PC-3 (cell line): Measurements from ENCODE around the gene CUEDC1. TPM values are rescaled to one million over a fixed set of nuclear protein-coding genes. Genes with fewer than 3 reads are reported as not detected.

Source experiments
- ATAC-seq: fragments of 200-7000 bp; cut with Tn5 transposase; 2 replicates; pipeline ENCODE4 v1.9.1; 2020; ENCODE audit warnings: mild to moderate bottlenecking, moderate library complexity
- BruUV-seq: library from RNA; stranded (reverse); fragments of 400-500 nt; replicated peaks from 2 replicates; lab custom pipeline; 2021; lab: Mats Ljungman, UMichigan
- CTCF ChIA-PET: fragments of 300-600 bp; sonication (Branson Sonifier 250); formaldehyde crosslinking; loops from one replicate; lab custom pipeline; 2022; ENCODE audit warnings: antibody characterized with exemption; lab: Charles Lee
- POLR2A ChIA-PET: fragments of 300-600 bp; sonication (Branson Sonifier 250); formaldehyde crosslinking; loops from one replicate; lab custom pipeline; 2022; ENCODE audit warnings: antibody characterized with exemption; ENCODE audit not compliant: unreplicated experiment; lab: Charles Lee
- DNase-seq: peaks from one replicate; pipeline ENCODE4 v3.0.0-alpha.2; 2015
- H2AFZ ChIP-seq: fragments of 300-600 bp; sonication (generic); 2 replicates; pipeline ENCODE4 v1.6.0; 2016; ENCODE audit warnings: antibody characterized with exemption, low read length
- H3F3A ChIP-seq: fragments of 300-600 bp; sonication (generic); one replicate; pipeline ENCODE4 v1.6.0; 2017; ENCODE audit warnings: antibody characterized with exemption, low read length, control low read depth, mild to moderate bottlenecking; ENCODE audit not compliant: unreplicated experiment
- H3K27ac ChIP-seq: fragments of 300-600 bp; sonication (generic); 2 replicates; pipeline ENCODE4 v1.5.1; 2016; ENCODE audit warnings: mild to moderate bottlenecking, low read length
- H3K27me3 ChIP-seq: fragments of 300-600 bp; sonication (generic); 2 replicates; pipeline ENCODE4 v1.6.1; 2016; ENCODE audit warnings: low read length, mixed read lengths
- H3K36me3 ChIP-seq: fragments of 300-600 bp; sonication (generic); 2 replicates; pipeline ENCODE4 v1.6.1; 2016; ENCODE audit warnings: low read depth, mixed run types, low read length, mixed read lengths
- H3K4me1 ChIP-seq: fragments of 300-600 bp; sonication (generic); 2 replicates; pipeline ENCODE4 v1.5.1; 2016; ENCODE audit warnings: low read length; ENCODE audit not compliant: insufficient read depth
- H3K4me2 ChIP-seq: fragments of 300-600 bp; sonication (generic); 2 replicates; pipeline ENCODE4 v1.6.0; 2016; ENCODE audit warnings: low read length
- H3K4me3 ChIP-seq: fragments of 300-600 bp; sonication (generic); 2 replicates; pipeline ENCODE4 v1.5.1; 2016; ENCODE audit warnings: mild to moderate bottlenecking, low read length, mixed read lengths
- H3K79me2 ChIP-seq: fragments of 300-600 bp; sonication (generic); 2 replicates; pipeline ENCODE4 v1.6.1; 2017; ENCODE audit warnings: low read length, mixed read lengths
- H3K9ac ChIP-seq: fragments of 300-600 bp; sonication (generic); 2 replicates; pipeline ENCODE4 v1.6.0; 2016; ENCODE audit warnings: mild to moderate bottlenecking, low read length
- H3K9me2 ChIP-seq: fragments of 300-600 bp; sonication (generic); replicated peaks from 2 replicates; pipeline ENCODE4 v1.6.1; 2016; ENCODE audit warnings: mixed run types, low read length, mixed read lengths
- H3K9me3 ChIP-seq: fragments of 300-600 bp; sonication (generic); 2 replicates; pipeline ENCODE4 v1.6.1; 2016; ENCODE audit warnings: low read length, mixed read lengths
- H4K20me1 ChIP-seq: fragments of 300-600 bp; sonication (generic); 2 replicates; pipeline ENCODE4 v1.6.1; 2016; ENCODE audit warnings: low read length, mixed read lengths
- CTCF ChIP-seq: fragments of 300-600 bp; sonication (generic); conservative IDR thresholded peaks from 2 replicates; pipeline ENCODE4 v1.5.1; 2017; ENCODE audit warnings: antibody characterized with exemption, low read depth, mild to moderate bottlenecking, low read length
- EZH2 ChIP-seq: fragments of 300-600 bp; sonication (generic); IDR thresholded peaks from one replicate; pipeline ENCODE4 v1.6.1; 2017; ENCODE audit warnings: antibody characterized with exemption, mild to moderate bottlenecking, low read length; ENCODE audit not compliant: unreplicated experiment
- EZH2phosphoT487 ChIP-seq: fragments of 300-600 bp; sonication (generic); IDR thresholded peaks from 2 replicates; pipeline ENCODE4 v1.6.1; 2018; ENCODE audit warnings: mild to moderate bottlenecking, antibody characterized with exemption, low read length, borderline replicate concordance
- intact Hi-C: fragments of 100-400 bp; cut with micrococcal nuclease; formaldehyde crosslinking; loops from 2 replicates; pipeline ENCODE4 v1.9.0; 2023
- total RNA-seq: library from RNA; depleted of rRNA; stranded (reverse); fragments of >200 nt; gene quantifications from 2 replicates; pipeline ENCODE4 v1.2.3, GENCODE V29; 2014

Gene CUEDC1
- total RNA-seq, 1 experiment from 2014 or later = 31.6 TPM

DNA sequence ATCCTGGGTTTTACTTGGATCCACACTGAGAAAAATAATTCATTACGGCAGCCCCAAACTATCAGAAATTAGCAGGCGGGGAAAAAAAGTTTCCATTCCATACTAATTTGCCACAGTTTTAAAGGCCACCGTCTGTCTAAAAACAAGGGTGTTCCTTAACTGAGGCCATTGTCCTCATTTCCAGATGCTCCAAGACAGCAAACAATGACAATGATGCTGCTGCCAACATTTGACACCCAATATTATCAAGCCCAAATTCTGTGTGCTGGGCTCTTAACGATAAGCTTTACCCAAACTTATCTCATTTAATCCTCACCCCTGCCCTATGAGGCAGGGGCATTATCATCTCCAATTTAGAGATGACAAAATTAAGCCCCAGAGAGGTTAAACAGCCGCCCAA is 26.3 kb downstream of the CUEDC1 start:
- BruUV-seq = no TSS peak
- no peak overlapping the region for H3K9ac ChIP-seq
- ChIA-PET POLR2A (no interaction called here), CTCF (no interaction called here)
- H3K36me3 ChIP-seq = no peaks in the 10 kb centered on the region
- no peak overlapping the region for H2AFZ ChIP-seq
- H3K27me3 ChIP-seq = no peaks in the 10 kb centered on the region
- TF ChIP-seq CTCF = no peak
- no peak for TF ChIP-seq EZH2
- TF ChIP-seq EZH2phosphoT487 = no peak
- H3K4me2 ChIP-seq = no peak overlapping the region
- intact Hi-C loops = no loop called here
- H3K9me3 ChIP-seq = no peaks in the 10 kb centered on the region
- peaks cover 86% of the 10 kb centered on the region for H3K79me2 ChIP-seq
- no peaks in the 10 kb centered on the region for H3F3A ChIP-seq
- ATAC-seq (no peak), DNase-seq (no peak)
- H4K20me1 ChIP-seq = no peaks in the 10 kb centered on the region
- H3K9me2 ChIP-seq = no peaks in the 10 kb centered on the region
- H3K4me1 ChIP-seq = peaks cover 35% of the 10 kb centered on the region
- no peak overlapping the region for H3K27ac ChIP-seq
- H3K4me3 ChIP-seq = no peak overlapping the region

DNA sequence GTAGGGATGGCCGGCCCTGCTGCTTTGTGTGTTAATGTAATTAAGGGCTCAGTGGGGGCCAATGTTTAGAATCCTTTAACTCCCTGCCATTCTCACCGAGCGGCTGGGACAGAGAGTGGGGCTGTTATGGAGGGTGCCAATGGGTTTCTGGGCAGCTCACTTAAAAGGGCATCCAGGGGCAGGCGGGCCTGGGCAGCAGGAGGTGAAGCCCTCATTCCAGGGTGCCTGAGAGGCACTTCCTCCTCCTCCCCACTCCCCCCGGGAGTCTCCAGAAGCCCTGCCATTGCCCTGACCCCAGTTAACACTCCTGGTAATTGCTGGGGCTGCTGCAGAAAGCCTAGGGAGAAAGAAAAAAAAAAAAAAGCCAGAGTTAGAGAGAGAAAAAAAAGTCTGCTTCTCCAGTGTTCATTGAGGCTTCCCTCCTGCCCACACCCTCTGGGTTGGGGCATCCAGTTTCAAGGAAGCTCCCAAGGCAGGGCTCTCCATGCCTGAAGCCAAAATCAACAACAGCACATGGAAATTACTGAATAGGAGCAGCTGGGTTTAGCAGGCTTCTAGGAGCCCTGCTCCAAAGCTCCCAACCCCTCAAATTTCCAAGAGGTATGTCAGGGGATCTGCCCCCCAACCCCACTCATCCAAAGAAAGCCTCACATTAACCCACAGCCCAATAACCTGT is 28.0 kb downstream of the CUEDC1 start:
- no peaks in the 10 kb centered on the region for H4K20me1 ChIP-seq
- no peak overlapping the region for H2AFZ ChIP-seq
- ATAC-seq = peak; percentile 96
- intact Hi-C loops = loop anchor here (2.0 kb wide), 1 partner anchor 34 kb away; no protein-coding TSS in a partner anchor
- H3K27ac ChIP-seq = peak overlapping the region; percentile 68
- no peaks in the 10 kb centered on the region for H3K36me3 ChIP-seq
- ChIA-PET POLR2A (interaction anchor here (0.6 to 1.1 kb wide), 2 partner anchors 27 to 71 kb away, joined by 3 to 4 read pairs; no protein-coding TSS in a partner anchor), CTCF (interaction anchor here (0.7 to 1.0 kb wide), 2 partner anchors 52 to 784 kb away, joined by 3 to 6 read pairs; no protein-coding TSS in a partner anchor)
- no peaks in the 10 kb centered on the region; the same call in 1 of the 2 replicates for H3K9me2 ChIP-seq
- H3F3A ChIP-seq = no peaks in the 10 kb centered on the region
- H3K4me1 ChIP-seq = peaks cover 32% of the 10 kb centered on the region
- peak; percentile 85 for DNase-seq
- TF ChIP-seq EZH2phosphoT487 (no peak), EZH2 (no peak), CTCF (no peak)
- H3K9me3 ChIP-seq = no peaks in the 10 kb centered on the region
- no peaks in the 10 kb centered on the region for H3K27me3 ChIP-seq
- peak overlapping the region; percentile 30 for H3K9ac ChIP-seq
- peak overlapping the region; percentile 63 for H3K4me2 ChIP-seq
- H3K4me3 ChIP-seq = no peak overlapping the region
- peaks cover 79% of the 10 kb centered on the region for H3K79me2 ChIP-seq
- BruUV-seq = no TSS peak

- TF ChIP-seq EZH2phosphoT487 = no peak
- TF ChIP-seq CTCF = no peak
- no peak for TF ChIP-seq EZH2
- Histone ChIP-seq H3K79me2 (peaks cover 76% of the 10 kb centered on the region), H3K36me3 (no peaks in the 10 kb centered on the region), H4K20me1 (no peaks in the 10 kb centered on the region), H3K4me3 (no peak overlapping the region), H3K27me3 (no peaks in the 10 kb centered on the region), H2AFZ (no peak overlapping the region), H3K4me1 (peaks cover 36% of the 10 kb centered on the region), H3K9ac (peak overlapping the region; percentile 30; the same call in 1 of the 2 replicates), H3K9me2 (no peaks in the 10 kb centered on the region; the same call in 1 of the 2 replicates), H3F3A (no peaks in the 10 kb centered on the region), H3K27ac (peak overlapping the region; percentile 68), H3K9me3 (no peaks in the 10 kb centered on the region), H3K4me2 (peak overlapping the region; percentile 63)
- ChIA-PET POLR2A (interaction anchor here (1.1 kb wide), 1 partner anchor 28 kb away, joined by 4 read pairs; no protein-coding TSS in a partner anchor), CTCF (interaction anchor here (1.0 kb wide), 1 partner anchor 51 kb away, joined by 6 read pairs; no protein-coding TSS in a partner anchor)
- no peak for ATAC-seq
- no TSS peak for BruUV-seq
- intact Hi-C loops = loop anchor here (2.0 kb wide), 1 partner anchor 34 kb away; no protein-coding TSS in a partner anchor
- no peak for DNase-seq
These were observed 28.5 kb downstream of the CUEDC1 start for GRCh38 chr17:57926723-57927047.
